Osteoblast (primary cell): ENCODE measurements around the gene ZNF74. TPM values are rescaled to one million over a fixed set of nuclear protein-coding genes. Genes with fewer than 3 reads are reported as not detected.

Experiments used
- DNase-seq: peaks from one replicate; pipeline ENCODE4 v3.0.0; 2011; ENCODE audit warnings: low spot score, mixed read lengths; ENCODE audit not compliant: insufficient read length; ENCODE audit errors: missing footprints
- H2AFZ ChIP-seq: 2 replicates; pipeline ENCODE4 v1.6.0; 2011; ENCODE audit warnings: mild to moderate bottlenecking, low read length
- H3K27ac ChIP-seq: 2 replicates; pipeline ENCODE4 v1.5.1; 2011; ENCODE audit warnings: mild to moderate bottlenecking, low read depth, low read length, moderate library complexity
- H3K27me3 ChIP-seq: 2 replicates; pipeline ENCODE4 v1.6.0; 2012; ENCODE audit warnings: mild to moderate bottlenecking, control low read depth, inconsistent platforms, low read length, moderate library complexity; ENCODE audit not compliant: insufficient read depth
- H3K36me3 ChIP-seq: 2 replicates; pipeline ENCODE4 v1.5.1; 2011; ENCODE audit warnings: mild to moderate bottlenecking, low read length, control low read depth, moderate library complexity; ENCODE audit not compliant: insufficient read depth
- H3K4me1 ChIP-seq: 2 replicates; pipeline ENCODE4 v1.5.1; 2011; ENCODE audit warnings: mild to moderate bottlenecking, low read length, control low read depth, moderate library complexity; ENCODE audit not compliant: insufficient read depth
- H3K4me2 ChIP-seq: 2 replicates; pipeline ENCODE4 v1.6.0; 2011; ENCODE audit warnings: mild to moderate bottlenecking, low read length; ENCODE audit not compliant: insufficient read depth
- H3K4me3 ChIP-seq: fragments of 200-600 bp; sonication (generic); 3 replicates; pipeline ENCODE4 v1.5.1; 2012; ENCODE audit warnings: mild to moderate bottlenecking, low read length, inconsistent platforms; ENCODE audit not compliant: insufficient read depth
- H3K79me2 ChIP-seq: 2 replicates; pipeline ENCODE4 v1.6.0; 2012; ENCODE audit warnings: mild to moderate bottlenecking, low read length, control low read depth, inconsistent platforms; ENCODE audit not compliant: insufficient read depth
- H3K9me3 ChIP-seq: 2 replicates; pipeline ENCODE4 v1.5.1; 2011; ENCODE audit warnings: low read depth, low read length, control low read depth
- H4K20me1 ChIP-seq: 2 replicates; pipeline ENCODE4 v1.6.0; 2012; ENCODE audit warnings: mild to moderate bottlenecking, low read length, control low read depth; ENCODE audit not compliant: insufficient read depth
- total RNA-seq: library from RNA; depleted of rRNA; stranded (reverse); fragments of >200 nt; gene quantifications from 2 replicates; pipeline ENCODE4 v1.2.3, GENCODE V29; 2012
- TF ChIP-seq, protein P1 (sequence below): IDR thresholded peaks from 2 replicates; pipeline ENCODE4 v1.5.1; 2011; ENCODE audit warnings: mild to moderate bottlenecking, low read depth, low read length, moderate library complexity; ENCODE audit errors: extremely low read depth

Gene ZNF74
- total RNA-seq, 1 donor, result 13.8 TPM

DNA sequence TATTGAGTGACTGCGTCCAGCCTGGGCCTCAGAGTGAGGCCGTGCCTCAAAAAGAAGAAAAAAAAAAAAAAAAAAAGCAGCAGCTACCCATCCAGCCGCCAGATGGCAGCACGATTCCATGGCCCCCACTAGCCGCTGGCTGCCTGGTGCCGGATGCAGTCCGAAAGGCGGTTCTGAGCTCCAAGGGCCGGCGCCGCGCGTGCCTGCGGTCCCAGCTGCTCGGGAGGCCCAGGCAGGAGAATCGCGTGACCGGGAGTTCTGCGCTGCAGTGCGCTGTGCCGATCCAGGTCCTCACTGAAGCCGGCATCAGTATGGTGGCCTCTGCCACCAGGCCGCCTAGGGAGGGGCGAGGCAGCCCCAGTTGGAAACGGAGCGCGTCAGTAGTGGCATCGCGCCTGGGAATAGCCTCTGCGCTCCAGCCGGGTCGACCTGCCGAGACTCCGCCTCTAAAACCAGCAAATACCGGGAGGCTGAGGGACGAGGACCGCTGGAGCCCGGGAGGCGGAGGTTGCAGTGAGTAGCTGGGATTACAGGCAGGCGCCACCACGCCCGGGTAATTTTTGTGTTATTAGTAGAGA is 24.3 kb downstream of the ZNF74 start:
- H3K79me2 ChIP-seq, result no peaks in the 10 kb centered on the region
- no peaks in the 10 kb centered on the region for H3K9me3 ChIP-seq
- peak overlapping the region; percentile 72 for H3K4me3 ChIP-seq
- no peak overlapping the region for H3K27ac ChIP-seq
- TF ChIP-seq, protein P1, sequence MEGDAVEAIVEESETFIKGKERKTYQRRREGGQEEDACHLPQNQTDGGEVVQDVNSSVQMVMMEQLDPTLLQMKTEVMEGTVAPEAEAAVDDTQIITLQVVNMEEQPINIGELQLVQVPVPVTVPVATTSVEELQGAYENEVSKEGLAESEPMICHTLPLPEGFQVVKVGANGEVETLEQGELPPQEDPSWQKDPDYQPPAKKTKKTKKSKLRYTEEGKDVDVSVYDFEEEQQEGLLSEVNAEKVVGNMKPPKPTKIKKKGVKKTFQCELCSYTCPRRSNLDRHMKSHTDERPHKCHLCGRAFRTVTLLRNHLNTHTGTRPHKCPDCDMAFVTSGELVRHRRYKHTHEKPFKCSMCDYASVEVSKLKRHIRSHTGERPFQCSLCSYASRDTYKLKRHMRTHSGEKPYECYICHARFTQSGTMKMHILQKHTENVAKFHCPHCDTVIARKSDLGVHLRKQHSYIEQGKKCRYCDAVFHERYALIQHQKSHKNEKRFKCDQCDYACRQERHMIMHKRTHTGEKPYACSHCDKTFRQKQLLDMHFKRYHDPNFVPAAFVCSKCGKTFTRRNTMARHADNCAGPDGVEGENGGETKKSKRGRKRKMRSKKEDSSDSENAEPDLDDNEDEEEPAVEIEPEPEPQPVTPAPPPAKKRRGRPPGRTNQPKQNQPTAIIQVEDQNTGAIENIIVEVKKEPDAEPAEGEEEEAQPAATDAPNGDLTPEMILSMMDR, result peak; percentile 85
- H2AFZ ChIP-seq, result peak overlapping the region; percentile 90
- H4K20me1 ChIP-seq, result peaks cover under 1% of the 10 kb centered on the region
- H3K36me3 ChIP-seq, result no peaks in the 10 kb centered on the region
- H3K4me1 ChIP-seq, result peaks cover 12% of the 10 kb centered on the region
- H3K27me3 ChIP-seq, result no peaks in the 10 kb centered on the region
- H3K4me2 ChIP-seq, result peak overlapping the region; percentile 77
- peak; percentile 98 for DNase-seq

DNA sequence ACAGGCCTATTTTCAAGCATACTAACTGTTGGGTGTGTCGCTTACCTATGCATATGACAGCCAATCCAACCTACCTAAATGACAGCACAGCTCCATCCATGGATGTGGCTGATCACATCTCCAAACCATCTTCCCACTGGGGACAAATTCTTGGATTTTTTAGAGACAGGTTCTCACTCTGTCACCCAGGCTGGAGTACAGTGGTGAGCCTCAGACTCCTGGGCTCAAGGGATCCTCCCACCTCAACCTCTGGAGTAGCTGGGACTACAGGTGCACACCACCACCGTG is 25.7 kb downstream of the ZNF74 start:
- Histone ChIP-seq H3K9me3 (no peaks in the 10 kb centered on the region), H3K27me3 (no peaks in the 10 kb centered on the region), H3K79me2 (no peaks in the 10 kb centered on the region), H3K4me1 (peaks cover 16% of the 10 kb centered on the region), H3K4me3 (no peak overlapping the region), H2AFZ (no peak overlapping the region), H3K36me3 (no peaks in the 10 kb centered on the region), H3K4me2 (no peak overlapping the region), H3K27ac (no peak overlapping the region), H4K20me1 (peaks cover 6% of the 10 kb centered on the region)
- DNase-seq, result no peak
- TF ChIP-seq, protein P1, result no peak

DNA sequence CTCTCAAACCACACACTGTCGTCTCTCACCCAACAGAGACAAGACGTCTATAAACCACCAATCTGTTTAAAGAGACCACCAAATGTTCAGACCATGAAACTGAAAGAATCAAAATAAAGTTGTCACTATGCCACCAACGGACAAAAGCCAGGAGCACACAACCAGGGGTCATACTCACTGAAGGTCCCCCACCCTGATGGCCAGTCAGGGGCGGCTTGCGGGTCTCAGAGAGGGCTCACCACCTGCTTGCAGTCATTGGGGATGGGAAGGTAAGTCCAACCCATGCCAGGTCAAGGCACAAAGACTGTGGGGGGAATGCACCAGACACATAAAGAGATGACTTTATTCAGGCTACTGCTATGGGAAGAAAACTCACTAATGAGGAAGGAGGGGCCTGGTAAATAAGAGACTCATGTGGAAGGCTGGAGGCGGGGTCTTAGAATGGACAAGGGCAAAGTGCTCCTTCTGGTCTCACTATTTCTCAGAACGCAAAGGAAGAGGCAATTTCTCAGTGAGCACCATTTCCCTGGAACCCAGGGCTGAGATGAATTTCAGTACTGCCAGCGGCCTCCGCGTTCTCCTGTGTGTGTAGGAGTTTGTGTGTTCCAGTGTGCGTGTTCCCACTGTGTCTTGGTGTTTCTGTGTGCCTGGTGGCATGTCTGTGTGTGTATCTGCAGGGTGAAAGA is 26.3 kb downstream of the ZNF74 start:
- H3K9me3 ChIP-seq, result no peaks in the 10 kb centered on the region
- peaks cover 3% of the 10 kb centered on the region for H3K36me3 ChIP-seq
- H3K79me2 ChIP-seq, result no peaks in the 10 kb centered on the region
- peaks cover 16% of the 10 kb centered on the region for H3K4me1 ChIP-seq
- no peak overlapping the region for H3K4me2 ChIP-seq
- peaks cover 6% of the 10 kb centered on the region for H4K20me1 ChIP-seq
- peak; percentile 84 for DNase-seq
- no peaks in the 10 kb centered on the region for H3K27me3 ChIP-seq
- TF ChIP-seq, protein P1, result no peak
- H3K4me3 ChIP-seq, result no peak overlapping the region
- H2AFZ ChIP-seq, result no peak overlapping the region
- H3K27ac ChIP-seq, result no peak overlapping the region

- Histone ChIP-seq H2AFZ (no peak overlapping the region), H3K4me1 (peaks cover 16% of the 10 kb centered on the region), H3K36me3 (peaks cover 8% of the 10 kb centered on the region), H4K20me1 (peaks cover 11% of the 10 kb centered on the region), H3K9me3 (no peaks in the 10 kb centered on the region), H3K79me2 (no peaks in the 10 kb centered on the region), H3K27ac (no peak overlapping the region), H3K4me3 (no peak overlapping the region), H3K4me2 (no peak overlapping the region), H3K27me3 (no peaks in the 10 kb centered on the region)
- TF ChIP-seq, protein P1, result no peak
- peak; percentile 58 for DNase-seq
Observed at GRCh38 chr22:20421507-20421874, 27.5 kb downstream of the ZNF74 start.
